ENCODE results near the gene TNC.

The TNC gene

DNA sequence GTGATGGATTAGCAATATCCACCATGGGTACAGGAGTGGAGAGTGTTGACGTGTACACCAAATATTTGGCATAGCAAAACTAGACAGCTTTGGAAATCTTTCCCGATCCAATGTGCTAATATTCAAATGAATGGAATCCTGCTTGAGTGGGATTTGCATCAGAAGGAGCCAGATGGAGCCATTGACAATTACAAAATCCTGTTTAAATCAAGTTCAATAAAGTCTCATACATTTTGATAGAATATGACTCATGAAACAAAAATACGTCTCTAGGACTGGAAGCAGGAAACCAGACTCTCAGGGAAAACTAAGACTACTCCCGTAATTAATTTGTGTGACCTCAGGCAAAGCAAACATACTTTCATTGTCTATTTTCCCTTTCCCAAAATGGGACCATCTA lies 13.0 kb downstream of the TNC start:
- in situ Hi-C loops (cut with MboI; ENCODE audit: low sequenced_read_pairs), result no loop called here

DNA sequence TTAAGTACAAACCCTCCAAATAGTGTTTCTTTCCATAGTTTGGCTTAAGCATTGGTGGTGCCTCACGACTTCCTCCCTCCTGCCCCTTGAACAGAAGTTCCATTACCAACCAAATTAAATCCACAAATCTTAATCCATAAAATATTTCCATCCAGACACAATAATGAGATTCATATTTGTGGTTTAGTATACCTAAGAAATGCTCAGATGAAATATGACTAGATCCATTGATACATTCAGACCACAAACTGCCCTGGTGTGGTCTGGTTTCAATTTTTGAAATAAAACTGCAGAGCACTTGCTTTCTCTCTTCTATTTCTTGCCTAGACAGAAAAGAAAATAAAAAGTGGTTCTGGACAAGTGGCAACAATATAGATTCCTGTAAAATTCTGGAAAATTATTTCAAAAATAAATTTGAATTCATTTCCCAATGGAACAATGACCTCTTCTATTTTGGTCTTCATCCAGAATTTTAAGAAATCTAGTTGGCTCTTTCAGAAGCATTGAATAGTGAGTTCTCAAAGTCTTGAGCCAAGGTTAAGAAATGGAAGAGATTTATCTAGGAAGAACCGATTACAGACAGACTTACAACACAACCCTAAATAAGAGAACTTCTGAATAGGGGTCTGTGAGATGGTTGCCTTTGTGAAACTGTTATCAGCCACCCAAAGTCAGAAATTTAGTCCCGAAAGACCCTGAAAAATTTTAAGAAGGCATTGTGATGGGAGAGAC lies 14.0 kb downstream of the TNC start:
- in situ Hi-C loops (cut with MboI; ENCODE audit: low sequenced_read_pairs), result no loop called here

DNA sequence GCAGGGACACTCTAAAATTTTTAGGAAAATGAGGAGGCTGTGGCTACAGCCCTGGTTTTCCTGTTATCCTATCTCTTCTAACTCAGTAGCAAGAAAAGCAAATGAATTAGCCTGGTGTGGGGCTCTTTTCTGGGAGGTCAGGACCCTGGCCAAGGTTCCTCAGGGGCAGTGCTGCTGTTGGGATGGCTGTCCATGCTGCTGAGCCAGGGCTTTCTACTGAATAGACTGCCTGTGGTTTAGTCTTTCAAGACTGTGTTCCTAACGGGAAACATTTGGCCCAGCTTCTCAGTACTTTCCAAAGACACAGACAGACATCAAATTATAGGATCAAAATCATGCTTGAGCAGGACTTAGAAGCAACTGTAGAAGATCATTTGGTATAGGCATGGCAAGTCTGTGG lies 18.1 kb downstream of the TNC start:
- in situ Hi-C loops (cut with MboI; ENCODE audit: low sequenced_read_pairs), result no loop called here

DNA sequence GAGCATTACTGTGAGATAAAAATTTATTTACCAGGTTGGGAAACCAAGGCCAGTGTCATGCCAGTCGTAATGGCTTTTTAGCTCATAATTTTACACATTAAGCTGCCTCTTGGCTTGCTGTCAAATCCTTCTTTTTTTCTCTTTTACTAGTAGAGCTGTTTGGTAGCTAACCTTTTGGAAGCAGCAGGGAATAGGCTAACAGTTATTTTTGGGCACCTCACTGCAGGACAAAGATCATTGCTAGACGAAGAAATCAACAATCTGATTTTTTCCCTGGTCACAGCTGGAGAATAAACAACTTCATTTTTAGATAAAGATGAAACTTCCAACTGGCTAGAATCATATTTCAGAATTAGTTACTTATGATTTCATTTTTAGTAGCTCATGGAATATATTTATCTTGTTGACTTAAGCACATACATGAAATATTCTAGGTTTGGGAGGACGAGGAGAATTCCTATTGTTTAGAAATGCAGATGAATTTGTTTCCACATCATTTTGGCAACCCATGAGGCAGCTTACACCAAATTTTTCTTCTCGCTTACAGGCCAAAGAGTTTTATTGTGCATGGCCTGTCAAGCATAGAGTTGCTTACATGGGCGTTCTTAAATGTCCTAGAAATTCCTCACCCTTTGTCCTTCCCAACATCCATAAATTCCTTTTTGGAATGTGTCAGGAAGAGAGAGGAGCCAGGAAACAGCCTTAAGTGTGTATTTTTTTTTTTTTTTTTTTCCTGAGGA lies 19.6 kb downstream of the TNC start:
- in situ Hi-C loops (cut with MboI; ENCODE audit: low sequenced_read_pairs), result no loop called here

DNA sequence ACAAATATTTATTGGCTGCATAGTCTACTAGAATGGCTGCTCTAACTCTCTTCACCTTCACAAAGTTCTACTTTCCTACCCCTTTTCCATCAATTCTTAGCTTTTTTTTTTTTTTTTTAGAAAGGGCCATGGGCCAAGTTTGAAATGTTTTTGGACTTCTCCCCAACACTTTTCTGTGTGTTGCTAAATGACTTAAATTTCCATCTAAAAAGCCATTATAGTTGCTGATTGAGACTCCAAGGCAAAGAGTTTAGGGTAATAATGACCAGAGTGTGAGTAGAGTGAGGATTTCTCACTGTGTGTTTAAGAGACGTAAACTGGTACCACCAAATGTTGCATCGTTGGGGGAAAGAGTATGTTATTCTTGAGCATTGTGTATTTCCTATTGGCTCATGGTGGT lies 24.4 kb downstream of the TNC start:
- in situ Hi-C loops (cut with MboI; ENCODE audit: low sequenced_read_pairs), result no loop called here

DNA sequence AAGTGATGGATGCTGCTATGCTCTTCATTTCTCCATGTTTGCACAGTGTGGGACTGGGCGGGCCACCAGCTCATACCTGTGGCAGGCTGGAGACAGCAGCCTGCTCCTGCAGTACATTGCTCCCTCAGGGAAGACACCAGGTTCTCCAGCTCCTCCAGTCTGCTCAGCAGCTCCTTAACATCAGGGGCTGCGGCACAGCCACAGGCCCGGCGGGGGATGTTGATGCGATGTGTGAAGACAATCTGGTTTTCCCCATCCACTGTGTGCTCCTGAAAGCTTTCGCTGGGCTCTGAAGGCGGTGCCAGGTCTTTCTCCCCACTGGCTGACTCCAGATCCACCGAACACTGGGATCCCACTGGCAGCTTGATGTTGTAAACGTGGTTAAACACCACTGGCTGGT lies 27.5 kb downstream of the TNC start:
- in situ Hi-C loops (cut with MboI; ENCODE audit: low sequenced_read_pairs), result no loop called here

DNA sequence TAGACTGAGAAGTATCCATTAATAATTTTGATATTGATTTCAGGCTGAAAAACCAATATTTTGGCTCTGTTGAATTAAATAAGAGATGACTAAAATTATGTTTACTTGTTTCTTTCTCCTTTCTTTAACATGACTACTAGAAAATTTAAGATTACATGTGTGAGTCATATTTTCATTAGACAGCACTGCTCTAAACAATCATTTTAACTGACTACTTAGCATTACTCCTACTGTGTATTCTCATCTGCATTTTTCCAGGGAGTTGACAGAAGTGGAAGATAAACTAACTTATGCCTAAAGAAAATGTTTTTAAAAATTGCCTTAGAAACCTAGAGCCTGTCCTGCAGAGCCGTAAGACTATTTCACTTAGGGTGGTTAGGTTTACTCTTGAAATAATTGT lies 29.1 kb downstream of the TNC start:
- in situ Hi-C loops (cut with MboI; ENCODE audit: low sequenced_read_pairs), result no loop called here

DNA sequence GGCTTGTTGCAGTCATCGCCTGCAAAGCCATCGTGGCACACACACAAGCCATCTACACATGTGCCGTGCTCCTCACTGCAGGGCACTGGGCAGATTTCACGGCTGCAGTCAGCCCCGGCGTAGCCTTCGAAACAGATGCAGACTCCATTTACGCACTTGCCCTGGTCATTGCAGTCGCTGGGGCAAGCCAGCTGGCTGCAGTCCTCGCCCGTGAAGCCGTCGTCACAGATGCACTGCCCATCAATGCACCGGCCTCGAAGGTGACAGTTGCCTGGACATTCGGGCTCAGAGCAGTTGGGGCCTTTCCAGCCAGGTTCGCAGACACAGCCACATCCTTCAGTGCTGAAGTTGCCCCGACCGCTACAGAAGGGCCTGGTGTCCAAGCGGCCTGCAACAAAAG lies 31.1 kb downstream of the TNC start:
- in situ Hi-C loops (cut with MboI; ENCODE audit: low sequenced_read_pairs), result no loop called here

DNA sequence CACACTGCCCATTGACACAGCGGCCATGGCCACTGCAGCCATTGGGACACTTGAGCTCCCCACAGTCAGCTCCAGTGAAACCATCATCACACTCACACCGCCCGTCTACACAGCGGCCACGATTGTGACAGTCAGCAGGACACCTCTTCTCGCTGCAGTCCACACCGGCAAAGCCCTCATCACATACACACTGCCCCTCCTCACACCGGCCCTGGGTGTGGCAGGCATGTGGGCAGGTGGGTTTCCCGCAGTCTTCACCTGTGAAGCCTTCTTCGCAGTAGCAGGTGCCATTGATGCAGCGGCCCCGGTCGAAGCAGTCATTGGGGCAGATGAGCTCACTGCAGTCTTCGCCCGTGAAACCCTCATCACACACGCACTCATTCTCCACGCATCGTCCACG lies 31.5 kb downstream of the TNC start:
- in situ Hi-C loops (cut with MboI; ENCODE audit: low sequenced_read_pairs), result no loop called here

DNA sequence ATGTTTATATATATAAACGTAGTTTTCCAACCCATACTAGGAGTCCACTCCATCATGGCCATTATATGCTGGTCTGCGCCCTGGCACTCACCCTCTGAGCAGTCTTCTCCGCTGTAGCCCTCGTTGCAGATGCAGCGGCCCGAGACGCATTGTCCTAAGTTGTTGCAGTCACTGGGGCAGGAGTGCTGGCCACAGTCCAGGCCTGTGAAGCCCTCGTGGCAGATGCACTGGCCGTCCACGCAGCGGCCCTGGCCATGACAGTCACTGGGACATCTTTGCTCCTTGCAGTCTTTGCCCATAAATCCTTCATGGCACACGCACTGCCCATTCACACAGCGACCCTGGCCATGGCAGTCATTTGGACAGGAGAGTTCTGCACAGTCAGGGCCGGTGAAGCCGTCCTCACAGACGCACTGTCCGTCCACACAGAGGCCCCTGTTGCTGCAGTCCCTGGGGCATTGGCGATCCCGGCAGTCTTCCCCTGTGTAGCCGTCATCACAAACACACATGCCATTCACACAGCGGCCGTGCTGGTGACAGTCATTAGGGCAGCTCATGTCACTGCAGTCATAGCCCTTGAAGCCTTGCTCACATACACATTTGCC lies 32.1 kb downstream of the TNC start:
- in situ Hi-C loops (cut with MboI; ENCODE audit: low sequenced_read_pairs), result no loop called here

DNA sequence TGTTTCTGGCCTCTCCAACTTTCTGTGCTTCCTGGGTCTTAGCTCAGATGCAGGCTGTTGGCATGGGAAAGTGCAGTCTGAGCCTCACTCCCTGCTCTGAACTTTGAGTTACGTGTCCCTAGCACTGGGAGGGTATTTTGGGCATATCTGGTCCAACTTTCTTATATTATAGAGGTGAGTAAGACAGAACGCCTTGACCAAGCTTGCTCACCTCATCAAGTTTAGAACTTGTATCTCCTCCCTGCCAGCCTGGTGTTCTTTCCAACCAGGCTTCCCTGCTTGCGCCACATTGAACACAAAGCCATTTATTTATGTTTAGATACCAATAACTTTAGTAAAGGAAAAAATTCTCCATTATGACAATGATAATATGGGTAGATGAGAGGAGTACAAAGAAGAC lies 33.2 kb downstream of the TNC start:
- in situ Hi-C loops (cut with MboI; ENCODE audit: low sequenced_read_pairs), result no loop called here

DNA sequence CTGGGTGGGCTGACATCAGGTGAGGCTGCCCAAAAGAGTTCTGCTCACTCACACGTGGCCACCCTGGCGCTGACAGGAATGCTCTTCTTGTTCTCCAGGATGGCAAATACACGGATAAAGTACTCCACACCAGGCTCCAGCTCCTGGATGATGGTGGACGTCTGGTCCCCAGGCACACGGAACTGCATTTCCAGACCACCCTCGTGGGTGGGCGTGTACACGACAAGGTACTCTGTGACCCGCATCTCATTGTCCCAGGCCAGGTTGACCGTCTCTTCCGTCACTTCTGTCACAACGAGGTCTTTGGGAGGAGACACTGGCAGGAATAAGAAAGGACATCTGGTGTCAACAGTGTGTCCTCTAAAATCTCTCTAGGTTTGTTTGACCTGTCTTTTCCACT lies 33.8 kb downstream of the TNC start:
- in situ Hi-C loops (cut with MboI; ENCODE audit: low sequenced_read_pairs), result no loop called here

DNA sequence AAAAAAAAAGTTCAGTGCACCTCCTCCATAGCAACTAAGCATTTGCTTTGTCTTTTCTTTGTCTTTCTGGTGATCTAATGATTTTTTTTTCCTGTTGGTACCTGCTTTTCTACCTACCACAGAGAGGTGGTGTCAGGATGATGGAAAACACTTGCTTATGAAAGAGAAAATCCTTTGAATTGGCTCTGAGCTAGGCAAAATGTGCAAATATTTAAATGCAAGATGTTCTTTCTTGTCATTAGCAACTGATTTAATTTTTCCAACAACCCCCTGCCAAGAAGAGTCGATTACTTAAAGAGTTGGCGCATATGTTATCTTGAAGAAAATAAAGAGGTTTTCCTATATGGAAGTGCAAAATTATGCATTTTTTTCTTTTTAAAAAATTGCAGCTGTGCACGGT lies 37.7 kb downstream of the TNC start:
- in situ Hi-C loops (cut with MboI; ENCODE audit: low sequenced_read_pairs), result no loop called here

DNA sequence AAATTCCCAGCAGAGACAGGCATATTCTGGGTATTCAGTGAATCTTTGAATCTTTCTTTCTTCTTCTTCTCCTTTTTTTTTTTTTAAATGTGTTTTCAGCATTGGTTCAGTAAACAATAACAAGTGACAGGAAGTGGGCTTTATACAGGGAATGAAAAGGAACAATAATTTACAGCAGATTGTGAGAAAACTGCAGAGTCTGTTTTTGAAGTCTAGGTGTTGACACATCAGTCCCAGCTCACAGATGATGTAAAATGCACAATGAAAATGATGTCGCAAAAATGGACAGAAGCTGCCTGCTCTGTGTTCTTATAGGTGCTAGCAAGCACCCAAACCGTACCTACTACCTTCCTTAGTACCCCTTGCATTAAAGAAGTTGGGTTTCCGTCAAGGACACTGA lies 38.8 kb downstream of the TNC start:
- in situ Hi-C loops (cut with MboI; ENCODE audit: low sequenced_read_pairs), result no loop called here

DNA sequence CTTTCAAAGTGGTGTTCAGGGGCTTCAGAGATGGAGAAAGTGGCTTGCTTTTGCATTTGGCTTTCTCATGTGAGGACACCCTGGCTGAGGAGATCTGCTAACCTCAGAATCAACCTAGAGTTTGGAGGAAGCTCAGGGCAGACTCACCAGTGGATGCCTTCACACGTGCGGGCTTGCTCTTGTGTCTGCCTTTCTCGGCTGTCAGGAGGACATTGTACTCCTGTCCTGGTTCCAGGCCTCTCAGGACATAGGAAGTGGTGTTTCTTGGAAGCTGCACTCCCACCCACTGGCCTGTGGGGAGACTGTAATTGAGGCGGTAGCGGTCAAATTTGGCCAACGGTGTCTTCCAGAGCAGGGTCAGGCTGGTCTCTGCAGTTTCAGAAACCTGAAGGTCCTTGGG lies 44.5 kb downstream of the TNC start:
- in situ Hi-C loops (cut with MboI; ENCODE audit: low sequenced_read_pairs), result no loop called here

DNA sequence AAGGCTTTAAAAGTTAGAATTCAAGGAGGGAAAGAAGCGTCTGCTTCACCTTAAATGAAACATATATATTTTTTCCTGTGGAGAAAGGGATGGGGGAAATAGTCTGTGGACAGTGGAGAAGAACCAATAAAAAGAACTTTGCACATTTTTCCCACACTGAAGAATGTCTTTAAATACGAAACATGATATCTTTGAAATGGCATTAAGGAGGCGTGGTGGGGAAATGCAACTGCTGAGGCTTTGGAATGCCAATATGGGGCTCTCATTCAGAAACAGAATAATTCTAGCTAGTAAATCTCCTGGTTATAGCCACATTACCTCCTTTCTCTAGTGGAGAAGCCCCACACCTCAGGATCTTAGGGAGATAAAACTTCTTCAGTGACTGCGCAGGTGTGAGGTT lies 46.8 kb downstream of the TNC start:
- in situ Hi-C loops (cut with MboI; ENCODE audit: low sequenced_read_pairs), result no loop called here

DNA sequence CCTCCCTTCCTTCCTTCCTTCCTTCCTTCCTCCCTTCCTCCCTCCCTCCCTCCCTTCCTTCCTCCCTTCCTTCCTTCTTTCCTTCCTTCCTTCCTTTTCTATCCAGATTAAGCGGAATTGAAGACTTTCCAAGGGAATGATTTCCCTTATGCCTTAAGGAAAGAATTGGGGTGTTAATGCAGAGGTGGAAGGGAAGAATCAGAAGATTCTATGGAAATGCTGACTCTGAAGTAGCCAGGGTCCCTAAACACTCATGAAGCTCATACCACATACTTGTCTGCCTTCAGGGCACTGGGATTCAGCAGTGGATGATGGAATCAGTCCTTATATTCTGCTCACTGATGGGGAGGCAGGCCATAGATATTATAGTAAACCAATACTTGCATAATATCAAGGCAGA lies 48.2 kb downstream of the TNC start:
- in situ Hi-C loops (cut with MboI; ENCODE audit: low sequenced_read_pairs), result no loop called here

DNA sequence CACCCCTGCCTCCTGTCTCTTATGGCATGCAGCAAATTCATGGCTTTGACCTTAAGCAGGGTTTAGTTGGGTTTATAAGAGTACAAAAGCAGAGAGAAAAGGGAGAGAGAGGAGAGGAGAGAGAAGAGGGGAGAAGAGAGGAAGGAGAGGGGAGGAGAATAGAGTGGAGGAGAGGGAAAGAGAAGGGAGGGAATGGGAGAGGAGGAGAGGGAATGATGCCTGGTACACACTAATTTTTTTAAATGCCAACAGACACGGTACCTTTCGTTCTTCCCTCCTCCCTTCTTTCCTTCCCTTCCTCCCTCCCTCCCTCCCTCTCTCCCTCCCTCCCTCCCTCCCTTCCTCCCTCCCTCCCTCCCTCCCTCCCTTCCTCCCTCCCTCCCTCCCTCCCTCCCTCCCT lies 48.7 kb downstream of the TNC start:
- in situ Hi-C loops (cut with MboI; ENCODE audit: low sequenced_read_pairs), result no loop called here

DNA sequence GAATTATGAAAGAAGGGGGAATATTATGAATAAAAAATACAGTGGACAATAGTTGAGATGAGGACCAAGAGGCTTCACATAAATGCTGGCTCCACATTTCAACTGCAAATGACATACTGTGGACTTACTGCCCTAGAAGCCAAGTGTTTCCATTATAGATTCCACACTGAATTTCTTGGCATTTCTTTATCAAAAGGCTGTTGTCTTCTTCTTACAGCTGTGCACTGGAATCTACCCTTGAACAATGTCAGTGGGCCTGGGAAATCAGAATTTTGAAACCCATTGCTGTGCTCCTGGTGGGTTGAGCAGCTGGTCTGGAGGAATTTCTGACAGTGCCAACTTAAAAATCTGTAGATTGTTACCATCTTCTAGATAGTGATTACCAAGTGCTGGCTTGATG lies 49.9 kb downstream of the TNC start:
- in situ Hi-C loops (cut with MboI; ENCODE audit: low sequenced_read_pairs), result no loop called here

DNA sequence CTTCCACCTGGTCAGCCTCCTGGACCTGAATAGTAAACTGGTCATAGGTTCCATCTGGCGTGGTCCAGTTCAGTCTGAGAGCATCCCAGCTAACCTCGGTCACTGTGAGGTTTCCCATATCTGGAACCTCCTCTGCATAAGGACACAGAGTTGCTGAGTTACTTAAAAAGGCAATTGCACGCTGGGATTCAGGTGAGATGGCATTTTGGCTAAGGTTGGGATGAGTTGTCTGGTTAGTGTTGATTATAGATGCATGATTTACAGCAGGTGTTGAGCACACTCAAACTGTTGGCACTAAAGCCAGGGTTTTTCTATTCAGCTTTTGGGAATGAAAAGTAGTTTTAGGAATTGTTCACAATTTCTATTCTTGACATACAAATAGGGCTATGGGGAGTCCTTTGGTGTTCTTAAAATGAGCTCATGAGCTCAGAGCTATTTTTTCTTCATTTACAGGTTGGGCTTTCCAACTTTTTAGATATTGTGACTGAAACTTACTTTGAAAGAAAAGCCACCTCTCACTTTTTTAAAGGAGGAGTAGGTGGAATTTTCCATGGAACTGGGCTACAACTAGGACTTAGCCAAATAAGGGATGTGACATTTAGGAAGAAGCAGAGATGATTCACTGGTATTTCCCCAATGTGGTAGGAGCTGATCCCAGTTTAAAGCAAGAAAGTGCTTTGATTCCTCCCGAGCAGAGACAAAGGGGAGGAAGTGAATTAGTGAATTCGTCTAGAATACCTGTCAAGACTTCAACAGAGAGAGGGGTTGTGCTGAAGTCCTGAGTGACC lies 54.7 kb downstream of the TNC start:
- in situ Hi-C loops (cut with MboI; ENCODE audit: low sequenced_read_pairs), result no loop called here

DNA sequence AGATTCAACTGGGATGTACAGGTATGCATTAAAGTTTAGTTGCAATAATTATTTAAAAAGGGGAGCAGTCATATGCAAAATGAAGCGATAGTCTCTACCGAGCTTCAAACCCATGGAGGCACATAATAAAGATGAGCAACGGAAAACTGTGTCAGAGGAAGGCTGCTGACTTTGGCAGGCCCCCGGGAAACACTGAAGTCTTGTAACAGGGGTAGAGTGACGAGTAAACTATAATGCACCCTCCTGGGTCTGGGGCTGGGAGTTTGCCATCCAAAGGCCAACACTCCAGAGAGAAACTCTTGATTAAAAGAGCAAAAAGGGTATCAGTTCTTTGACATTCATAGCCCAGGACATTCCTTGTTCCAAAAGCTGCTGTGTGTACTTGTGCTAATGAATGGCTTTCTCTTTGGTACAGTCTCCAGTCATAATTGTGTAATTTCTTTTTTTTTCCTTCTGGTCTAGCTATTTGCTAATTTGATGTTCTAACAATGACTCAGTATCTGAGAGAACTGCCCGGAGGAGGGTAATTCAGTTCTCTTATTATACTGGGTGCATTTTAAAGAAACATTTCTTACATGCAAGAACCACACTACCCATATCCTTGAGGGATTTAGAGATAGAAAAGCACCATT lies 59.2 kb downstream of the TNC start:
- in situ Hi-C loops (cut with MboI; ENCODE audit: low sequenced_read_pairs), result no loop called here

Data from hTERT RPE-1 (cell line).